Suppressor macrophage (primary cell): ENCODE data around the gene SAMD9.
A peak's percentile ranks its signal among the peaks of the same experiment; 100 is the strongest.
"Not testable (repeated sequence)": the region's sequence is repeated elsewhere in the genome, so short reads cannot be mapped to it uniquely, and the experiment has no call there.

Source experiments
- DNase-seq, 4 experiments: peaks; one replicate each; pipeline ENCODE4 v3.0.0-alpha.2; 2020 to 2022
- total RNA-seq, 17 experiments: gene quantifications; one replicate each; lab custom pipeline; 2026; ENCODE audit warnings: mixed read lengths in 6 of 17, inconsistent platforms in 3 of 17; lab: John Stamatoyannopoulos, UW

SAMD9 gene
- total RNA-seq = 29.1 to 512 (median 68.6) reads per million in 17 experiments

DNA sequence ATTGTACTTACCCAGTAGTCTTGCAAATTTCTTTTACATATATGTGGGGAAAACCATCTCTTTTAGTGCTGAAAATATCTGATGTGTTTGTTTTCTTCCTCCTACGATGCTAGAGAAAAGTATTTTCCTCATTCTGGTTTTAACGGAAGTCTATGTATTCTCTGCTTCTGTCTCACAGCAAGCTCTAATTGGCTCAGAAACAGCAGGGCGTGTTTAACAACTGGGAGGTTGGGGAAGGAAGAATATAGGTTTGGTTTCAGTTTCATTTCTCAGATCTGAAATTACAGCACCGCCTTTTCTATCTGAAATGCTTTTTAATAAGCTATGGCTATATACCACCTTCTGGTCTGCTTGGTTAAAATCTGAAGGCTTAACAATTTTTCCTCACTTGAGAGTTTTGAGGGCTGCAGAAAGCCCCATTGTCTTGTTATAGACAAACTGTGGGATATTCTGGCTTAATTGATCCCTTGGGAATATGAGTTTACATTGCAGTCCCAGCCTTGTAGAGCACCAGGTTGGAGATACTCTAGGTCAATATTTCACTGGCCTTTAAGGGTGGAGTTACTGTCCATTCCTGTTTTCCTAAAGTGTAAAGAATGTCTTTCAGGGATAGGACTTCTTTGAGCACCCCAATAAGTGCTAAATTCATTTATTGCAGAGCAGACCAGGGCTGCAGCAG, at the start of gene SAMD9:
Gene SAMD9, minus strand, starts transcription at position 128 of the 679 bp plus-strand sequence. CDS start 11,882 bp downstream, outside the sequence.
- peak; percentile 71 to 92 (median 84) for DNase-seq

- DNase-seq = peak in 2 of 4 experiments; percentile 22 to 45
Observed at GRCh38 chr7:93165447-93165846, 47.7 kb upstream of the SAMD9 start.

- DNase-seq = no peak
Observed at GRCh38 chr7:93164766-93165165, 47.0 kb upstream of the SAMD9 start.

GRCh38 chr7:93161181-93161762, 43.5 kb upstream of the SAMD9 start:
- no peak for DNase-seq

DNA sequence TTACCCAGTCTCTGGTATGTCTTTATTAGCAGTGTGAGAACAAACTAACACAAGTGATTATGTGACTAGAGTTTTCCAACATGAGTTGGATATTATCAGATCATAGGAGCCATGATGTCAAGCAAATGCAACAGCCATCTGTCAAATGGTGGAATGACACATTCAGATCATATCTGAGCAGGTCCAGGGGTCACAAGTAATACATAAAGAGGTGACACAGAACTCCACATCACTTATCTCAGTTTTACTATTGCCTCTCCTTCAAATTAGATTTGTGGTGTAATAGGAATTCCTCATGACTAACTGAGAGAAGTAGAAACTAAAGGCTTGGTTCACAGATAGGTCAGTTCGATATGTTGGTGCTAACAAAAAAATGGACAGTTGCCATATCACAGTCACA, 42.6 kb upstream of the SAMD9 start:
- no peak for DNase-seq

DNA sequence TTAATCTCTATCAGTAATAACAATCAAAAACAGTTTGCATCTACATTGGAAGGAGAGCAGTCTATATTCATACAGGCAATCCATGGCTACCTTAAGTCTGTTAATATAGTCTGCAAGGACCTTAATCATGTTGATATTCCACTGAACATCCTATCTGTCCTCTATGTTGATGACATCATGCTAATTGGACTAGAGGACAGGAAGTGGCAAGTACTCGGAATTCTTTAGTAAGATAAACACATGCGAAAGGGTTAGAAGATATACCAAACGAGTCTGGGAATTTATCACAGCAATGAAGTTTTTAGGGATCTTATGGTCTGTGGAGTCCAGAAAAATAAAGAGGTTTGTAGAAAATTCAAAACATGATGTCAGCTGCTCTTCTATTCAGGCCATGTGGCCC, 41.7 kb upstream of the SAMD9 start:
- no peak for DNase-seq

- no peak for DNase-seq
Observed at GRCh38 chr7:93156884-93157283, 39.1 kb upstream of the SAMD9 start.

DNA sequence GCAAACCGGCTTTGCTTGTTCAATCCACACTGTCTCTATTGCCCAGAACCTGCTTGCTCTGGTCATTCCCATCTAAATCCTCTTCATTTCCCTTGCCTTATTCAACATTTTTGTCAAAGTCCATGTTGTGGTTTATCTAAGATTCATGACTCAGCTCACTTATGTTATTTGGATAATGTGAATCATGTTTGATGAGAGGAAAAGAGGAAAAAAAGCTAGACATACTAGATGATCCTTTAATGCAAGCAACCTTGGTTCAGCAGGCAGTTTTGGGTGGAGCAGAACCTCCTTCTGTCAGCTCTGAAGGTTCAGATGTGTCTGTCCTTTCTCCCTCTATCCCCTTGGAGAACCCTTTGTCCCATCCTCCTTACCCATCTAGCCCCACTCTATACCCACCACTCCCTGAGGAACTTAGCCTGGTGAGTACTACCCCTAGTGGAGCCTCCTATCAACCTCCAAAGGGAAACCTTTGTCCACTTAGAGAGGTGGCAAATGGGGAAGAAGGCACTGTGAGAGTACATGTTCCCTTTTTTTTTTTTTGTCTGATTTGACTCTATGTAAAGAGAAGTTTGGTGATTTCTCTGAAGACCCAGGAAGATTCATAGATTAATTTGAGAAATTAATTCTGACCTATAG, 32.5 kb upstream of the SAMD9 start:
- peak in 3 of 4 experiments; percentile 58 to 65 (median 59) for DNase-seq

GRCh38 chr7:93148727-93149126, 30.9 kb upstream of the SAMD9 start:
- DNase-seq = no peak

- peak; percentile 17 to 61 (median 47) for DNase-seq
Observed at GRCh38 chr7:93148144-93148543, 30.4 kb upstream of the SAMD9 start, which contains the start of gene SAMD9L. TSS of gene SAMD9L (minus strand) at chr7:93148385. CDS start at chr7:93135971, 12,414 bp downstream.

DNA sequence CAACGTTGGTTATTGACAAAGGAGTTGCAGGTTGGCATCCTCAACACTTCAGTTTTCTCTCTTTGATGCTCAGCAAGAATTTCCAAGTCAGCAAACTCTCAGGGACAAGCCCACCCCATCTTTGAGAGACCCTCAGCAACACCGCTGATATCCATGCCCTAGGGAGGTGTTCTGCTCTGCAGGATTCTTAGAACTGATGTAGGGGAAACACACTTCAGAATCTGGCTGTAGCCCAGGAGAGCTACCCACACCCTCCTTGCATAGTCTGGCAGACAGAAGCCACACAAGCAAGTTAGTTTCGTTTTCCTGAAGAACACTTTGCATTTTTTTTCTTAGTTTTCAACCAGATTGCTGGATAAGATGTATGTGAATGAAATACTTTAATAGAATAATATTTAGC, 29.6 kb upstream of the SAMD9 start:
- DNase-seq = peak; percentile 15 to 55 (median 51)

GRCh38 chr7:93146472-93147141, 28.8 kb upstream of the SAMD9 start:
- peak in 3 of 4 experiments; percentile 16 to 24 (median 23) for DNase-seq

DNA sequence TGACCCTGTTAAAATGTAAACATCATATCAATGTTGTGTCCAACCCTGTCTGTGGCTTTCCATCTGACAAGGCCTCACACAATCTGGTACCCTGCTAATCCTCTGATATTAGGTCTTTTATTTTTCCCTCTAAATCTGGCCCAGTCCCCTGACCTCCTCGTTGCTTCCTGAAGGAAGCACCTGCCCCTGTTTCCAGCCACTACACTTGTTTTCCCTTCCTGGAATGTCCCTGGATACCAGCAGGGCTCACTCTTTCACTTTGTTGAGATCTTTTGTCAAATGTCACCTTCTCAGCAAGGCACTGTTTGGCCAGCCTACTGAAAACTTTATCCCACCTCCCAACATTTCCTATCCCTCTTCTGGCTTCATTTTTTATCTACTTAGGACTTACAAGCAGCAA, 28.3 kb upstream of the SAMD9 start:
- no peak for DNase-seq

DNA sequence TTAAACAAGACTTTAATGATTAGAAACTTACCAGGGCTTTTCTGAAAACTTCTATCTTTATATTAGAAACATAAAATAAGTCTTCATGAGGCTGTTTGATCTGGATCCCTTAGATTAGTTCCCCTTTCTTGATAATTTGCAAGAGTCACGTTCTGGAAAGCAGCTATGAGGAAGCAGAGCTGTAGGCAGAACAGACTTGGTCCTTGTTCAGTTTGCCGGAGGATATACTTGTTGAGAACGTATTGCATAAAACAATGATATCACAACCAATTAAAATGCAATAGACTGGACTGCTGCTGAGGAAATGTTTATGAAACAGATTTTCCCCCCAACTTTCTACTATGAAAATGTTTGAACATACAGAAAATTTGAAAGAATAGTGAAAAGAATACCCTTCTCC, 27.6 kb upstream of the SAMD9 start:
- peak; percentile 55 to 87 (median 74) for DNase-seq

DNA sequence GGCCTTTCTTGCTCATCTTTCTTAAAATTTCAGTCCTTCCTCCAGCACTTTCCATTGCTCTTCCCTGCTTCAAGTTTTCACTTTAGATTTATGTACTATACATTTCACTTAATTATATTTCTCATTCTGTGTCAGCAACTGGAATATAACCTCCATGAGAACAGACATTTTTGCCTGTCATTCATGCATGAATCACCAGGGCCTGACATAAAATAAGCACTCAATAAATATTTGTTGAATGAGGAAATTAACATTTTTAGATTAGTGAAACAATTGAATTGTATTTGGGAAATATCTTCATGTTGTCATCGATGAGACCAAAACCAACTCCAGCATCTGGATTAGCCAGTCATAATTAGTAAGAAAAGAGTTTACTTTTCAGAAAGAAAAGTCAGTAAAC, 24.3 kb upstream of the SAMD9 start:
- DNase-seq = no peak

- no peak for DNase-seq
Observed at GRCh38 chr7:93140582-93141191, 22.9 kb upstream of the SAMD9 start.

GRCh38 chr7:93138576-93138975, 20.8 kb upstream of the SAMD9 start:
- no peak for DNase-seq

DNA sequence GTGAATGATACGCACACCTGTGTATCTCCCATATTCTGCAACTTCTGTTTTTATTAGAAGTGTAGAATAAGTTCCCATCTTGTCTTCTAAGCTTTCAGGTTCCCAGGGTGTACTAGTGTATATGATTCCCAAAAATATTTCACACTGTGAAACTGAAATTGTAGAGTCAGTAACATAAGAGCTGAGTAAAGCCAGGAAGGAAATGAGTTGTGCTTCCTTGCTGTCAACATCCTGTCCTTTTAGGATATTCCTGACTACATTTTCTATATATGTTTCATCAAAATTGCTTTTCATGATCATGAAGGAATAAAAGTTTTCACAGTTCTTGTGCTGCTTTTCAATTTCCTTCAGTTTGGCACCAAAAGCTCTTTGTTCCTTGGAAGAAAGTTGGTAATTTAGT, 15.2 kb upstream of the SAMD9 start:
- DNase-seq = no peak

DNA sequence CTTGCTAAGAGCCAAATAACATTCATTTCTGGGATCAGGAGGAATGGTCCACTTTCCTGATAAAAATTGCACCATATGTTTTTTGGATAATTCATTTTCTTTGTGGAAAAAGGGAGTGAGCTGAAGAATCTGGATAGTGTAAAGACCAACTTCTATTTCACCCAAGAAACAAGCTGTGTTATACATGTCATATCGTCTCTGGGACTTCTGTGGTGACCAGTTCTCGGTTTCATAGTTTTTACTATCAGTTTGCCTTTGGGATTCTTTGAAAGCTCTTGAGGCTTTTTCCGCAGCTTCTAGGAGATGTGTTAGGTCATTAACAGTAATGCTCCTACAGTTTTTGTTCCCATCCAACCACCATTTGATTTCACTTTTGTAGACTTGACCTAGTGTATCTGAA, 14.4 kb upstream of the SAMD9 start:
- DNase-seq = no peak

GRCh38 chr7:93126954-93127353, 9.2 kb upstream of the SAMD9 start:
- not testable (repeated sequence) for DNase-seq

DNA sequence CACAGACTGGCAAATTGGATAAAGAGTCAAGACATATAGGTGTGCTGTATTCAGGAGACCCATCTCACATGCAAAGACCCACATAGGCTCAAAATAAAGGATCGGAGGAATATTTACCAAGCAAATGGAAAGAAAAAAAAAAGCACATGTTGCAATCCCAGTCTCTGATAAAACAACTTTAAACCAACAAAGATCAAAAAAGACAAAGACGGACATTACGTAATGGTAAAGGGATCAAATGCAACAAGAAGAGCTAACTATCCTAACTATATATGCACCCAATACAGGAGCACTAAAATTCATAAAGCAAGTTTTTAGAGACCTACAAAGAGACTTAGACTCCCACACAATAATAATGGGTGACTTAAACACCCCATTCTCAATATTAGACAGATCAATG, 5.8 kb upstream of the SAMD9 start:
- not testable (repeated sequence) for DNase-seq
